NCI-H1930 (cell line): ENCODE results near the gene STYX.

ENCODE experiments used
- DNase-seq, 2 experiments: peaks; one replicate each; lab custom pipeline; 2025; lab: John Stamatoyannopoulos, UW

The STYX gene

DNA sequence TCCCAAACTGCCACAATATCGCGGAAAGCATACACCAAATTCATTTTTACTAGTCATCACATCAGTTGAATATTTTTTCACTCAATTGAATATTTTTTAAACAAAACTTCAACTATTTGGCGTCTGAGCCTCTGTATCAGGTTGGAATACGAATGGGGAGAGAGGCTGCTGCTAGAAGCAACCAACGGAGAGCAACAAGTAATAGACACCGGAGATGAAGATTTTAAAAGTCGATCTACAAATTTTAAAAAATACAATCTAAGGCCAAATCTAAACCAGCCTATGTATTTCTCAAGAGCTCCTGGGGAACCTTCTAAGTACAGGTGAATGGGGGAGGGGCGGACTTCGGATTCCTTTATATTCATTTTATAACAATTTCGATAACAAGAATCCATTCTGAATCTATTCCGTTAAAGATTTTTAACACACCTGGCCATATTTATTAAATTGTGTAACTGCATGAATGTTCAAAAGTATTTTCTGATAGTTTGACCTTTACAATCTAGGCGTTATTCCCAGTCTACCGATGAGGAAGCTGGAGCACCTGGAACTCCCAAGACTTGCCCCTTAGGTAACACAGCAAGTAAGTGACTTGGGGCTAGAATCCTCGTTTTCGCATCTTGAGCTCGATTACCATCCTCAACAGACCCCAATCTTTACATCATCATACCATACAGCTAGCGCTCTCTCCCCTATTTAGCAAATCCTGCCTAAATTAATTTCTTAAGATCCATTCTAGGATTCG lies 60.2 kb downstream of the STYX start:
- no peak for DNase-seq

- no peak for DNase-seq
Measured at GRCh38 chr14:52790756-52791222, 60.8 kb downstream of the STYX start.

DNA sequence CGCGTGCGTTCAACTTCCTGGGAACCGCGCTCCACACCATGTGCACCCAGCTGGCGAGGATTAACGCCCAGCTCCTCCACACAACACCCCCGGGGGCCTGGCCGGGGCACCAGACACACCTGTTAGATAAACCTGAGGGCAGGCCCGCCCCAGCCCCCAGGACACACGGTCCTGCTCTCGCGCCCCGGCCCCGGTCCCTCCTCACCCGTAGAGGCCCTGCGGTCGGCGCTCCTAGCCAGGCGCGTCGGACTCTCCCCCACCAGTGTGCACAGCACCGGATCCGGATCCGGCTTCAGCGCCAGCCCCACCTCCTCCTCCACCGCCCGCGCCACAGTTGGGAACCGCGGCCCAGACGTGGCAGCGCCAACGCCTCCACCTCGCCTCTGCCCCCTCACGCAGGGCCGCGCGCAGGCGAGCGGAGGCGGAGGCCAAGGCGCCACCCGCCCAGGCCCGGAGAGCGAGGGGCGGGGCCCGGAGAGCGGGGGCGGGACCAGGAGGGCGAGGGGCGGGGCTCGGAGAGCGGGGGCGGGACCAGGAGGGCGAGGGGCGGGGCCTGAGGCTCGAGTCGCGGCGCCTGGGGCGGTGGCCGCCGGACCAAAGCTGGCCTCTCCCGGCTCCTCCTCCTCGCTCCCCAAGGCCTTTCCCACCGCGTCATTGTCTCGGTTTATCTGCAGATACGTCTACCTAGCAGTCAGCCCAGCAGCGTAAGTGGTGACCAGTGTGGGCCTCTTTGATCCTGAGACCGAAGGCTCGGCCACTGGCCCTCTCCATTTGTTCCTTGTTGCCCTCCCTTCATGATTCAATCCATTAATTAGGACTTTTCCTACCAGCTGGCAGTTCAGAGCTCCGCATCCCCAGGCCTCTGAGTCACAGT lies 61.5 kb downstream of the STYX start, which contains the start of gene GNPNAT1:
Gene GNPNAT1, minus strand, starts transcription at position 385 of the 874 bp plus-strand sequence. CDS start 6,957 bp downstream, outside the sequence.
- DNase-seq = peak; percentile 63 to 65

GRCh38 chr14:52792097-52792415 lies 62.1 kb downstream of the STYX start:
- DNase-seq = no peak

GRCh38 chr14:52793061-52793460 lies 63.1 kb downstream of the STYX start:
- DNase-seq = no peak

DNA sequence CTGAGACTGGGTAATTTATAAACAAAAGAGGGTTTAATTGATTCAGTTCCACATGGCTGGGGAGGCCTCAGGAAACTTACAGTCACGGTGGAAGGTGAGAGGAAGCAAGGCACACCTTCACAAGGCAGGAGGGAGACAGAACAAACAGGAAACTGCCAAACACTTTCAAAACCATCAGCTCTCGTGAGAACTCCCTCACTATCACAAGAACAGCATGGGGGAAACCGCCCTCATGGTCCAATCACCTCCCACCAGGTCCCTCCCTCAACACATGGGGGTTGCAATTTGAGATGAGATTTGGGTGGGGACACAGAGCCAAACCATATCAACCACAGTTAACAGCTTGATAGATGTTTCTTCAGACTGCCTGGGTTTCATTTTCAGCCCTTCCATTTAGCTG lies 67.7 kb downstream of the STYX start:
- no peak for DNase-seq

GRCh38 chr14:52798826-52799225 lies 68.9 kb downstream of the STYX start:
- no peak for DNase-seq

- DNase-seq = no peak
Measured at GRCh38 chr14:52801014-52801712, 71.2 kb downstream of the STYX start.

GRCh38 chr14:52802597-52802996 lies 72.6 kb downstream of the STYX start:
- no peak for DNase-seq

GRCh38 chr14:52806115-52806514 lies 76.1 kb downstream of the STYX start:
- no peak for DNase-seq

DNA sequence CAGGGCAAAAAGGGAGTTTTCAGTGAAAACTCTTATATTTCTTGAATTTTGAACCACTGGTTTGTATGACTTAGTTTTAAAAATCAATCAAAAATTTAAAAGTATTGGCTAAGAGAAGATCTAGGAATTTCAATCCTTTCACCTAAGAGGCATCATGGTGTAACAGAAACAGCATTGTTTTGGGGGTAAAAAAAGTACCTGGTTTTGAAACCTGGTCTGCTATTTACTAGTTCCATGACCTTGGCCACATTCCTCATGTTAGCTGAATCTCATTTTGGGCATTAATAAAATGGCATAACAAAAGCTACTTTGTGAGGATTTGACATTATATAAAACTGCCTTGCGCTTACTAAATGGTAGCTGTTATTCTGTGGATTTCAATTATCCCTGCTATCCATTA lies 78.1 kb downstream of the STYX start:
- no peak for DNase-seq

- no peak for DNase-seq
Measured at GRCh38 chr14:52821805-52822250, 91.9 kb downstream of the STYX start.

GRCh38 chr14:52824462-52824861 lies 94.5 kb downstream of the STYX start:
- DNase-seq = no peak
